Fibroblast of skin of scalp (primary cell): ENCODE measurements around the gene TLCD4.
"Not testable (repeated sequence)": the region's sequence is repeated elsewhere in the genome, so short reads cannot be mapped to it uniquely, and the experiment has no call there.

Experiments used
- DNase-seq: peaks from one replicate; pipeline ENCODE4 v3.0.0-alpha.2; 2013

TLCD4 gene

DNA sequence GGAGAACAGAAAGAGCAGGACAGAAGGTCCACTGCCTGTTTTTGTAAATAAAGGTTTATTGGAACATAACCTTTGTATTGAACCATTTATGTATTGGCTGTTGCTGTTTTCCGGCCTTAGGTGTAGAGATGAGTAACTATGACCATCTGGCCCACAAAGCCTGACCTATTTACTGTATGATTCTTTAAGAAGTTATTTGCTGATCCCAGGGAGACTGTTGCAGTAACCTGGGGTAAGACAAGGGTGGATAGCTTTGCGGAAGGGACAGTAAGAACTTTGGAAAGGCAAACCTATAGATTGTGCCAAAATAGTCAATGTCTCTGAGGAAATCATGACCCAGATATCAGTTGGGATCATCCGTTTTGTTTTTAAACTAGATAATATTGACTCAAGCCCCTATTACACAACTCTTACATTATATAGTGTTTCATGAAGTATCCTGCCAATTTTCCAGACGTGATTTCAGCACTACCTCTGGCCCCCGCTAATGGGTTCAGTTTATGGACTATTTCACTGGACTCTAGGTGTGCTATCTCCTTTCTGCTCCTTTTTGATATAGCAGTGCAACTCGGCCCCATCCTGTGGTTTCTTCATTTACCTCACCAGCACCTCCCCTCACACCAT lies 20.8 kb upstream of the TLCD4 start:
- DNase-seq = no peak

DNA sequence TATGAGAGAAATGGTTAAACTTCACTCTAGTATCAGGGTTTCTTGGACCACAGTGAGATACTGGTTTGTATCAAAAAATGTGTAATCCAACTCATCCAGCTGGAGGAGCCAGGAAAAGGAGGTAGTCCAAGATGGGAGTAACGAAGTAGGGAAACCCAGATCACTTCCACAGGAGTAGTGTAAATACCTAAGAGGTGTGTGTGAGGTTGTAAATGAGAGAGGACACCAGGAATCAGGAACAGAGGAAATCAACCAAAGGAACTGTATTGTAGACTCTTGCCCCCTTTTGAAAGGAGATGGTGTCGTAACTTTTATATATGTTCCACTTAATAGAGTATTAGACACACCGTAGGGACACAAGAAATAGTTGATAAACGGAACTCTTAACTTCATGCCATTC lies 19.7 kb upstream of the TLCD4 start:
- DNase-seq = no peak

DNA sequence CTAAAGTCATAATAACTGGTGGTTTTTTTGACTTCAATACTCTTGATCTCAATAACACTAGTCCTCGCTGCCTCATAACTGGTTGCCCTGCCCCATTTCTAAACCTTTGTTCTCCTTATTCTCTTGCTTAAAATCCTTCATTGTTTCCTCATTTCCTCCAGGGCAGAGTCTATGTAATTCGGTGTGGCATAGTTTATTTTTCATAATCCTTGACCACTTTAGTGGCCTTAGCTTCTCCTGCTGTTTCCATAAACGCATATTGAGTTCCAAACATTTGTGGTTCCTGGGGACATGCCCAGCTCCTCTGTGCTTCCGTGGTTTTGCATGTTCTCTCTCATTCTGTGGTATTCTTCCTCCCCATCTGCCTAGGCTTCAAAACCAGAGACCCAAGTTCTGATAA lies 19.0 kb upstream of the TLCD4 start:
- peak; percentile 15 for DNase-seq

DNA sequence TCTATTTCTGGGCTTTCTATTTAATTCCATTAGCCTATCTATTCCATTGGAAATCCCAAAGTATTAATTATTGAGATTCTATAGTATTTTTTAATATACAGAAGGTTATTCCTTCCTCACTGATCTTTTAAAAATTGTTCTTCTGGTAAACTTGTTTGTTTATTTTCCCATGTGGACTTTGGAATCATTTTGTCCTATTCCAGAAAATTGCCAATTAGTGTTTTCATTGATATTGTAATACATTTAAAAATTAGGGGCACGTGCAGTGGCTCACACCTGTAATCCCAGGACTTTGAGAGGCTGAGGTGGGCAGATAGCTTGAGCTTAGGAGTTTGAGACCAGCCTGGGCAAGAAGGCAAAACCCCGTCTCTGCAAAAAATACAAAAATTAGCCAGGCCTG lies 8.4 kb upstream of the TLCD4 start:
- no peak for DNase-seq

DNA sequence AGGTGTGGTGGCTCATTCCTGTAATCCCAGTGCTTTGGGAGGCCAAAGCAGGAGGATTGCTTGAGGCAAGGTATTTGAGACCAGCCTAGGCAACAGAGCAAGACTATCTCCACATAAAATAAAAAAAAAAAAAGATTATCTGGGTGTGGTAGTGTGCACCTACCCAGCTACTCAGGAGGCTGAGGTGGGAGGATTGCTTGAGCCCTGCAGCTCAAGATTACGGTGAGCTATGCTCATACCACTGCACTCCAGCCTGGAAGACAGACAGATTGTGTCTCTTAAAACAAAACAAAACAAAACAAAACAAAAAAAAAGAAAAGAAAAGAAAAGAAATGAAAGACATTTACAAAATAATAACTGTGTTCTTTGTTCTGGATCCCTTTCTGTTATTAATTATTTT lies 6.1 kb upstream of the TLCD4 start:
- no peak for DNase-seq

DNA sequence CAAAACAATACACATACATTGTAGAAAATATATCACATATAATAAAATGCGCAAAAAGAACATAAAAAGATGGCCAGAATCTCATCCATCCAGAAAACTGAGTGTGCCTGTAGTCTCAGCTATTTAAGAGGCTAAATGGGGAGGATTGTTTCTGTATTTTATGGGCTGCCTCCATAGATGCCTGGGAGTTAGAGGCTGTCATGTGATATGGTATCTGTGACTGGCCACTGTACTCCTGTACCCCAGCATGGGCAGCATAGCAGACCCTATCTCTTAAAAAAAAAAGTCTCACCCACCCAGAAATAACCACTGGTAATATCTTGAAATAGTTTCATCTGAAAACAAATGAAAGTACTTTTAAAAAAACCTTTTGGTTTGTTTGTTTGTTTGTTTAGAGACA lies 3.5 kb upstream of the TLCD4 start:
- no peak for DNase-seq

DNA sequence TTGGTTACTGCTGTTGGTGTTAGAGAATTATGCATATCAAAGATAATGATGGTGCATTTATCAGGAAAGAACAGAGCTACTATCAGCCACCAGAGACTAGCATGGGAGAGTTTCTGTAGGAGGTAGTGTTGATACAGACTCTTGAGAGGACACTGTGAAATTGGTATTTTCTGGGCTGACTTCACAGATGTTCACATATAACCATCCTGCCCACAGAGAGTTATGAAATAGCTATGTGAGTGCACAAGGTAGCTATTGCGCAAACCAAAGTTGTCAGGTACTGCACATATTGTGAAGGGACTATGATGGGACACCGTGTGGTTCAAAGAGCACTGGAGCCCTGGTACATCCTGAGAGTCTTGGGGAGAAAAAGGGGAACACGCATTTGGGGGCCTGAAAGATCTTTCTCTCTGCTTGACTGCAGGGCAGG lies 1.4 kb upstream of the TLCD4 start:
- DNase-seq = no peak

DNA sequence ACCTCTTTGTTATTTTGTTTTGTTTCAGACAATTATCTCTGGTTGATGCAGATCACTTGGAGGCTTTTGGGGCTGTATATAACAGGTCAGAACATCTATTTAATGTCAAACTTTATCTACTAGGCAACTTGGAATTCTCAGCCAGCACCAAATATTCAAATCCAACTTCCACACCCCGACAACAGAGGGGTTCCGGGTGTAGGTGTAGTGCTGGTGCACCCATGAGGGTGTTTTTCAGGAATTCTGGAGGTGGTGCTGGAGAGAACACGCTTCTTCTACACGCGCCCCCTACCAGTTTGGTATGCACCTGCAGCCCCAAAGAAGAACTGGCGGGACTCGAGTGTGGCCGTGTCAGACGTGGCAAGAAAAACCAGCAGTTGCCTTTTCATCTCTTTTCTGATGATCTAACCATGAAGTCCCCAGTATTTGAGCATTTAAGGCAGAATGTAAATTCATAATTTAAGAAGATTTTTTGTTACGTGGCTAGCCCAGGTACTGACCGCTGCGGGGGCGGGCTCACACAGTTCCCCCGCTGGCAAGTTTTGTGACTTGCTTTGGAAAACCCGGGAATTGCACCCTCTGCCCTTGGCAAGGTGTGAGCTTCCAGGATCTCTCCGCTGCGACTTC lies 462 bp upstream of the TLCD4 start:
- peak; percentile 29 for DNase-seq

DNA sequence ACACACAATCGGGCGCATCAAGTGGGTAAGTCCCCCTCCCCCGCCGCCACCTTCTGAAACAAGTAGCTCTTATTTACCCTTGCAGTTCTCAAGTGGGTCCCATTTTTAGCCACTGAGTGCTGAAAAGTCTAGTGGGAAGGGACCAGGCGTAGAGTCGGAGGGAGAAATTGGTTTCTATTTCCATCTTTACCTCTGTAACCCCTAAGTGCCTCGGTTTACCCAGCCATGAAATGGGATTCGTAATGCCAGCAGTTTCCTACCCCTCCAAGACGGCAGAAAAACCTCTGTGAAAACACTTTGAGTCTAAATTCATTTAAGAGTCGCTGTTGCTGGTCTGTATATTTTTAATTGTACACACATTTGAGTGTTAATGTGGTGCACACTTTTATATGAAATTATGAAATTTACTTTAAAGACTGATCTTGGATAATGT lies 928 bp downstream of the TLCD4 start:
- DNase-seq = no peak

DNA sequence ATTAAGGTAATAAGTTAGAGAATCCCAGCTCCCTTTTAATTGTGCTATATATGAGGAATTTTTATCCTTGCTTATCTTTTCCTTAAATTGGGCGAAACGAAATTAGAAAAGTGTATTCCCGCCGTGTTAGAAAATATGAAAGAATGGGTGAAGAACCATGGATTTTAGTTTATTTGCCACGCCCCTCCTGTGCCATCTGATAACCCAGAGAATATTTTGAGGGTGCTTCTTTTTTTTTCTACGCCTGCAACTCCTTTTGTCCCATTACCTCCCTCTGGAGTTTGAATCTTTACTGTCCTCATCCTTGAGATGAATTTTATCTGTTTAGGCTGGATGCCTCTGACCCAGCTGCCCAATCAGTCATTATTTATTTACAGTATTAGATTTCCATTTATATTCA lies 1.6 kb downstream of the TLCD4 start:
- DNase-seq = no peak

DNA sequence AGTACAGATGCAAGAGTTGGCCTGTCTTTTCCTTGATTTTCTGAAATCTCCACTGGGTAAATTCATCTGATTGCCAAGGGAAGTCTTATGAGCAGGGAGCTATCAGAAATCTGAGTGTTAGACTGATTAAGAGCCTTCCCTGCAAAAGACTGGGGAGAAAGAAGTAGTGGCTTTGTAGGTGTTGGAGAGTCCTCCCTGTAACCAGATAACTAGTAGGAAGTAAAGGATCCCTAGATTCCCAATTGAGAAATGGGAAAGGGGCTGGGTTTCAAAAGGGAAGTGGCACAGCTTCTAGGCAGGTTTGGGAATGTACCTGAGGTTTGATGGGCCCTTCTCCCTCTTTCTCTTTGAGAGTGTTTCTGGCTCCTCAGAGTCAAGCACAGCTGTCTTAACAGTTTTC lies 2.1 kb downstream of the TLCD4 start:
- DNase-seq = no peak

DNA sequence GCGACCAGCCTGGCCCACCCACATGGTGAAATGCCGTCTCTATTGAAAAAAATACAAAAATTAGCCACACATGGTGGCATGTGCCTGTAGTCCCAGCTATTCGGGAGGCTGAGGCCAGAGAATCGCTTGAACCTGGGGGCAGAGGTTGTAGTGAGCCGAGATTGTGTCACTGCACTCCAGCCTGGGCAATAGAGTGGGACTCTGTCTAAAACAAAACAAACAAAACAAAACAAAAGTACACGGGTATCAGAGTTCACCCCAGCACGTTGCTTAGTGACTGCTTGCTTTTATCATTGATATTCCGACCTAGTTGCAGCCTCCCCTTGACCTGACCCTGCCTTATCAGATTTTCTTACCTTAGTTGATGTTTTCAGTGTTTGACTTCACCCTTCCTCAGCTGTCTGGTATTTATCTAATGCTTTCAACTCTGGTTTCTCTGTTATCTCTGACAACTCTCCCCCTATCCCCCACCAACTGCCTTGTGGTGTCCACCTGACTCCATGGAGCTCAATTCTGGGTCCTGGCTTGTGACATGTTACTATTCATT lies 5.1 kb downstream of the TLCD4 start:
- DNase-seq = no peak

DNA sequence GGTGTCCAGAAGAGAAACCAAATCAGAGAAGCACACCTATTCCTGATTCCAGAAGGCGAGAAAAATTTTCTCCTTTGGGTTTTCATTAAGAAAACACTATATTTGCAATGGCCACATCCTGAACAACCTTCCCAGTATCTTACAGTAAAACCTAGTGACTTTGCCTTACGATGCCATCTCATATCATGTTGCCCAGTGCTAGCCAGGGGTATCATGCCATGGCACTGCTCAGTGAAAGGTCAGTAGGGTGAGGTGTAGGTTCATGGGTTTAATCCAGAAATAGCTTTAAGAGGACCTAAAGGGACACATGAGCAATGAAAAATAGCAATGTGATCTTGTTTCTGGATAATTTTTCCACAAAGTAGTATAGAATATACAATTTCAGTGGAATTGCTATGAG lies 7.2 kb downstream of the TLCD4 start:
- no peak for DNase-seq

DNA sequence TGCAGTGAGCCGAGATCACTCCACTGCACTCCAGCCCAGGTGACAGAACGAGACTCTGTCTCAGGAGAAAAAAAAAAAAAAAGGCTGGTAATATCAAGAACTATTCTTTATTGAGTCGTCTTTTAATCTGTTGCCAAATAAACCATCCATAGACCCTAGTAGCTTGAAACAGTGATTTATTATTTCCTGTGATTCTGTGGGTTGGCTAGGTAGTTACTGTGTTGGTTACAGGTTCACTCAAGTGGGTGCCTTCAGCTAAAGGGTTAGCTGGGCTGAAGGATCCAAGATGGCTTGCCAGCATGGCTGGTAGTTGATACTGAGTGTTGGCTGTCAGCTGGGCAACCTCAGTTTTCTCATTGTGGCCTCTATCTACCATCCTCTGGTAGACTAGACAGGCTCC lies 9.2 kb downstream of the TLCD4 start:
- no peak for DNase-seq

DNA sequence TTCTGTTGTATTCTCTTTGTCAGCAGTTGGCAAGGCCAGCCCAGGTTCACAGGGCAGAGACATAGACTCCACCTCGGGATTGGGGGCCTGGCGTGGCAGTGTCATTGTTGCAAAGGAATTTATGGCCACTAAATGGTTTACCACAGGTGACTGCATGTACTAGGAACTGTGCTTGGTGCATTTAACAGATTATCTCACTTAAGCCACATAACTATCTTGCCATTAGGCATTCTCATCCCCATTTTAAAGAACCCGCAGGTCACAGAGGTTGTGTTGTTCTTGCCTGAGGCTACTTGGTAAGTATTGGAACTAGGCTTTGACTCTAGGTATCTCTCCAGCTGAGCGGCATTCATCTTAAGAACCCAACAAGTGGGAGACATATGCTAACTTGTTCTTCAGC lies 9.7 kb downstream of the TLCD4 start:
- no peak for DNase-seq

DNA sequence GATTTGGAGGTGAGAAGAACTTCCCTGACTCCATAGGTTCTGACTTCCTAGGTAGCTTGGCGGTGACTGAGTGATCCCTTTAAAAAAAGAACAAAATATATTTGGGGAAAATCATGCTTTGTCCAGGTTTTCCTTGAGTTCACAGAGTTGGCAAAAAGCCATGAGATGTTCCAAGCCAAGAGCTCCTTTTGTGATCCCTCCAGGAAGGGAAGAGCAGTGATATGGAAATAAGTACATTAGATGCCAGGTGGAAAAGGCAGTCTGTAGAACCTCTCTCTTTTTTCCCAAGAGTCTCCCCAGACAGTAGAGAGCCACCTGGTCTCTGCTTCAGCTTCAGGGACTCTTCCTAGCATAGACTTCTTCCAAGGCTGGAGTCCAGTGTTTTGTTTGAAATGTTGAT lies 10.2 kb downstream of the TLCD4 start:
- DNase-seq = no peak

DNA sequence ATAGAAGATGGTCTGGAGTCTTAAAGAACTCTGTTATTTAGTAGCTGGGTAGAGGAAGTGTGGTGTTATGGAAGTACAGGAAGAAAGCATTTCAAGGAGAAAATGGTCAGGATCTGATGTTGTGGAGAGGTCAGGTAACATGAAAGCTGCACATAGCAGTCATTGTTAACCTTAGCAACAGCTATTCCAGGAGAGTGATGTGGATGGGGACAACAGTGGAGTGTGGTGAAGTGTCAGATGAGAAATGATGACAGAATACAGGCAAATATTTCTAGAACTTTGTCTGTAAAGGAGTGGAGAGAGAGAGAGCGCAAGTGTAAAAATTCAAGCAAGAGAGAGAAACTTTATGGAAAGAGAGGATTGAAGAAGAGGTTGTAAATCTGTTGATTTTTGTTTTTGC lies 15.6 kb downstream of the TLCD4 start:
- no peak for DNase-seq

DNA sequence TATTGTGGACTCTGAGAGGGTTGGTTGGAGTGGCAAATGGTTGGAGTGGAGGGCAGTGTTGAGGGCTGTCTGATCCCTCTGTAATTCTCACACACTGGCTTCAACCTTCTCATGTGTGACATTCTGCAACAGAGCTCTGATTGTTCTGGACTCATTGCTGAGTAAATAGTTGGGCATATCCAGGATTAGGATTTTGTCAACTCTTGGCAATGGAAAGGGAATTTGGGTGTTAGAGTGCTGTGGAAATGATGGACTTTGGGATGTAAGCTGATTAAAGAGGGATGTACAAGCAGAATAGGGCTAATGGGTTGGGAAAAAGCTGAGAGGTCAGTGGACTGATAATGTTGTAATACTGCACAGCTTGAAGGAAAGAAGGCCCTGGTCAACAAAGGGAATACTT lies 16.5 kb downstream of the TLCD4 start:
- no peak for DNase-seq

DNA sequence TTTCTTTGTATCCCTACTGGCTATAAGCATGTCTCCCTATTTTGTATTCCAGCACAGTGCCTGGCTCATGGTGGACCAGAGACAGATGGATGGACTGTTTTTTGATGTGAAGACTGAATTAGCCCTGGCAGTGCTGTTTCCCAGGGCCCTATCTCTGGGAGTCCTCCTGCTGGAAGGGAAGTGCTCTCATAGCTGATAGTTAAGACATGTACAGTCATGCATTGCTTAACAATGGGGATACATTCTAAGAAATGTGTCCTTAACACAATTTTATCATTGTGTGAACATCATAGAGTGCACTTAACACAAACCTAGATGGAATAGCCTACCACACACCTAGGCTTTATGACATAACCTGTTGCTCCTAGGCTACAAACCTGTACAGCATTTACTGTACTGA lies 21.1 kb downstream of the TLCD4 start:
- DNase-seq = no peak

DNA sequence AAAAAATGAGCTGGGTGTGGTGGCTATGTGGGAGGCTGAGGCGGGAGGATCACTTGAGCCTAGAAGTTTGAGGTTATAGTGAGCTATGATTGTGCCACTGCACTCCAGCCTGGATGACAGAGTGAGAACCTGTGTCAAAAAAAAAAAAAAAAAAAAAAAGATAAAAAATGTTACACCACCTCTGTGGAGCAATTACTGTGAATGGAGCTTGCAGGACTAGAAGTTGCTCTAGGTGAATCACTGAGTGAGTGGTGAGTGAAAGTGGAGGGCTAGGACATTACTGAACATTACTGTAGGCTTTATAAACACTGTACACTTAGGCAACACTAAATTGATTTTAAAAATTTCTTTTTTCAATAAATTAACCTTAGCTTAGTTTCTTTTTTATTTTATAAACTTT lies 21.9 kb downstream of the TLCD4 start:
- no peak for DNase-seq

DNA sequence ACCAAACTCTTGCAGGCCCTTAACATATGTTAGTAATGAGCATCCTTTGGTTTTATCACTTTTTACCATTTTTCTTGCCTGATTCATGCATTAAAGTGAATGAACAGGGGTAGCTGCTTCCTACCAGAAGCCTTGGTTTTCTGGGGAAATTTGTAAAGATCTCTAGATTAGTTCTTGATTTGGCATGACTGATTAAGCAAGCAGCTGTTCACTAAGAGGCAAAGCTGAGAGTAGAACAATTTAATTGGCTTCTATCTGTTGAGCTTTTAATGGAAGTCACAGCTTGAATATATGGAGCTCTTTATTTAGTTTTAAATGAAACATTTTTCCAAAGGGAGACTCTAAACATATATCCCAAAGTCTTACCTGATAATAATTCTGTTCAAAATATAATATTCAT lies 23.6 kb downstream of the TLCD4 start:
- no peak for DNase-seq

DNA sequence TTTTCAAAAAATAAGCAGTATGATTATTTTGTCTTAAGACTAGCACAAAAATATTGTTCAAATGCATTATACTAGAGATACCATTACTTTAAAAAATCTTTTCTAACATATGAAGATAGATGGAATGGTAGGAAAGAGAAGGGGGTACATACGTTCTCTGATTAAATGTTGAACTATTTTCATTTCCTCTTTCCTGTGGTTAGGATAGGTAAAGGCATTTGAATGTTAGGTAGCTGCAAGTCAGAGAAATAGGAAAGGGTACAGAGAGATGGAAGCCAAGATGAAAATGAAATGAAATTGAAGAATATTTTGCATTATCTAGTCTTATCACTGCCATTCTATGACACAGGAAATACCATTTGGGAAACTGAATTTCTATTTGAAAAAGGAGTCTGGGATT lies 28.3 kb downstream of the TLCD4 start:
- DNase-seq = no peak

DNA sequence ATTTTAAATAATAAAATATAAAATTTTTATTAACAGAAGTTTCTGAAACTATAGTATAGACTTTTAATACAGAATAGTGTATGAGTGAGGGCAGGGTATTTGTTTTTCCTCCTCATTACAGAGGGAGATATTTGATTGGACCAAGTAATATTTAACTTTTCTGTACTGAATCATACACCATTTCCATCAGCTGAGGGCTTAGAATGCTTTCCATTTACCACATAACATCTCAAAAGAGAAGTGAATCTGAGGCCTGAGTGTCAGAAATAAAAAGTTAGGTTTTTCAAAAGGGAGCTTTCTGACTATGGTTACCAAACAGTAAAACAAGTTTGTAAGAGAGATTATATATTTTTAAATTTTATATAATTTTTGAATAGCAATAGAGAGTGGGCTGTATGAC lies 29.5 kb downstream of the TLCD4 start:
- no peak for DNase-seq

DNA sequence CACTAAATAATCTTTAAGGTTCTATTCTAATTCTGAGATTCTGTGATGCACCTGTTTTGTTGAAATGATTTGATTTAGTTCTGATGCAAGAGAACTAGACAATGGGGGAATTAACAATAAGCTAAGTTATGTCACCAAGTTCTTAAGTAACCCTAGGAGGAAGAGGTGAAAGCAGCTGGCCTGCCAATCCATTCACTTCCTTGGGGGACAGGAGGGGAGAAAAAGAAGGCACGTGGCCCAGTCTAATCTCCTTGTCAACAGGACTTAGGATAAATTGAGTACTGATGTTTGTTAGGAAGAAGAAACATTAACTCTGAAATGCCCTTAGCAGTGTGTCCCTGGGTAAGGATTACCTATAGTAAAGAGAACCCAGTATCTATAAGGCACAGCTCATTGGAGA lies 36.9 kb downstream of the TLCD4 start:
- DNase-seq = no peak

DNA sequence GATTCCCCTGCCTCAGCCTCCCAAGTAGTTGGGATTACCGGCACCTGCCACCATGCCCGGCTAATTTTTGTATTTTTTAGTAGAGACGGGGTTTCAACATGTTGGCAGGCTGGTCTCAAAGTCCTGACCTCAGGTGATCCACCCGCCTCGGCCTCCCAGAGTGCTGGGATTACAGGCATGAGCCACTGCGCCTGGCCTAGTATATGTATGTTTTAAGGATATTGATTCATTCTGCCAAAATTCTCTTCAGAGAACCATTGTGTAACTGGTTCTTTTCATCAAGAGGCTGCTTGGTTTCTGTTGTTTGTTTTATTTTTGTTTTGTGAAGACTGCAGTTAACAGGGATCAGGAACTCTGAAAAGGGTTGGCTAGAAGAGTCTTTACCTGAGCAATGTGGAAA lies 48.4 kb downstream of the TLCD4 start:
- DNase-seq = not testable (repeated sequence)
